ENCODE data around the gene AQP1. TPM values are rescaled to one million over a fixed set of nuclear protein-coding genes. Genes with fewer than 3 reads are reported as not detected.

AQP1 gene
- total and polyA plus RNA-seq, 2 of the 13 experiments (the other 11 are each of a cell fraction or from before 2014, with no cell fraction given), result not detected

DNA sequence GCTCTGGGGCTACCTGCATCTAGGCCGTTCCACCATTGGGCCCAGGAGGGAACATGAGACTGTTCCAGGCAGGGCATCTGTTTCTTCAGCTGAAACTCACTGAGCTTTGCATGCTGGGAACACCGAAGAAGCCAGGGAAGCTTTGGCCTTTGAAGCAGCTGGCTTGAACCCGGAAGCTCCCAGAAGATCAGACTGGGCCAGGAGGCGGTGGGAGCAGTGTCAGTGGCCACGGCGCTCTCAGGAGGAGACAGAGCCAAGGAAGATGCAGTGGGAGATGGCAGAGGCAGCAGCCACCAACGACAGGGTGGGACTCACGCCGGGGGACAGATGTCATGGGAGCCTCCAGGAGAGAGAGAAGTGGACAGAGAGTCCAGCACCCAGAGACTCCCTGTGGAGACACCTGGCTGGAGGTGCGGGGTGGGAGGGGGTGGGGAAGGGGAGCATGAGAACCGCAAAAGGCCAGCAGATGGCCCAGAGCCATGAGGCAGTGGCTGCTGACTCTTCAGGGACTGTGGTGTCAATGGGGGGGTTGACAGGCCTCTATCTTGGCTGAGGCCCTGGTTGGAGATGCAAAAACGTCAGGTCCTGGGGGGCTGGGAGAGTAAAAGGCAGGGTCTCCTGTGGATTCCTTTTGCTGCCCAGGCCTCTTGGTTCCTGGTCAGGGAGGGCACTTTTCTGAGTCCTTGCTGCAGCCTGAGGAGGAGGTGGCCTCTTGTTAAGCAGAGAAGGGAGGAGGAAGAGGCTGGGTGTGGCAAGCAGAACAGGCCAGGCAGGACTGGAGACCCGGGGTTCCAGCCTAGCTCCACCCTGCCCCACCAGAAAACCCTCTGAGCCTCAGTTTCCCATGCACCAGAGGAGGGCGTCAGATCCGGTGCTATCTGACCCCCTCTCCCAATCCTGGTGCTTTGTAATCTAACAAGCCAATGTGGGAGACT lies 6.3 kb upstream of the AQP1 start:
- no peaks in the 10 kb centered on the region for H3K36me3 ChIP-seq (replicated peaks in 1 of 2; ENCODE audit: control insufficient read depth in 1 of 2, insufficient read depth in 2 of 2, low read length in 2 of 2)
- no peaks in the 10 kb centered on the region for H4K20me1 ChIP-seq (ENCODE audit: insufficient read depth, low read length)
- no peaks in the 10 kb centered on the region; a peak in 1 of 5 replicates for H3K27me3 ChIP-seq (ENCODE audit: control insufficient read depth in 1 of 2, insufficient read depth in 2 of 2, low read length in 2 of 2)
- H3K4me2 ChIP-seq (ENCODE audit: low read depth, low read length), result no peak overlapping the region
- no peak for DNase-seq (ENCODE audit: low spot score)
- WGBS (ENCODE audit: low lambda C conversion rate), result 35% methylated on average over 11 of the region's 15 CpGs
- H3K4me1 ChIP-seq (ENCODE audit: insufficient read depth, low read length), result no peaks in the 10 kb centered on the region
- intact Hi-C loops (cut with micrococcal nuclease; ENCODE audit: unreplicated experiment), result no loop called here
- no peaks in the 10 kb centered on the region for H3K79me2 ChIP-seq (ENCODE audit: insufficient read depth, low read length)
- ChIA-PET POLR2A (no interaction called here), CTCF (ENCODE audit: low intra/inter-chr PET ratio, low total read pairs) (no interaction called here)
- H2AFZ ChIP-seq (ENCODE audit: low read length), result no peak overlapping the region
- H3K27ac ChIP-seq (ENCODE audit: extremely low read length, insufficient read depth, low read length), result no peak overlapping the region
- no peak for FAIRE-seq
- TF ChIP-seq MED8 (CRISPR knock-in tag; IDR thresholded peaks at IDR 0.05; ENCODE audit: insufficient replicate concordance) (no peak), RARA (CRISPR knock-in tag; IDR thresholded peaks at IDR 0.05) (no peak), ZNF629 (CRISPR knock-in tag; conservative IDR thresholded peaks at IDR 0.05) (no peak), CREBL2 (CRISPR knock-in tag; IDR thresholded peaks at IDR 0.05; ENCODE audit: borderline replicate concordance) (no peak), PRPF4 (IDR thresholded peaks at IDR 0.05; ENCODE audit: low read depth, low read length, poor library complexity, severe bottlenecking) (no peak), ZNF777 (CRISPR knock-in tag; IDR thresholded peaks at IDR 0.05) (no peak), HIVEP1 (CRISPR knock-in tag; IDR thresholded peaks at IDR 0.05) (no peak), ZNF350 (CRISPR knock-in tag; IDR thresholded peaks at IDR 0.05; ENCODE audit: borderline replicate concordance, low read depth) (no peak)
- TF ChIP-seq, protein P1, sequence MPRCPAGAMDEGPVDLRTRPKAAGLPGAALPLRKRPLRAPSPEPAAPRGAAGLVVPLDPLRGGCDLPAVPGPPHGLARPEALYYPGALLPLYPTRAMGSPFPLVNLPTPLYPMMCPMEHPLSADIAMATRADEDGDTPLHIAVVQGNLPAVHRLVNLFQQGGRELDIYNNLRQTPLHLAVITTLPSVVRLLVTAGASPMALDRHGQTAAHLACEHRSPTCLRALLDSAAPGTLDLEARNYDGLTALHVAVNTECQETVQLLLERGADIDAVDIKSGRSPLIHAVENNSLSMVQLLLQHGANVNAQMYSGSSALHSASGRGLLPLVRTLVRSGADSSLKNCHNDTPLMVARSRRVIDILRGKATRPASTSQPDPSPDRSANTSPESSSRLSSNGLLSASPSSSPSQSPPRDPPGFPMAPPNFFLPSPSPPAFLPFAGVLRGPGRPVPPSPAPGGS (CRISPR knock-in tag; IDR thresholded peaks at IDR 0.05), result no peak
- TF ChIP-seq, protein P2, sequence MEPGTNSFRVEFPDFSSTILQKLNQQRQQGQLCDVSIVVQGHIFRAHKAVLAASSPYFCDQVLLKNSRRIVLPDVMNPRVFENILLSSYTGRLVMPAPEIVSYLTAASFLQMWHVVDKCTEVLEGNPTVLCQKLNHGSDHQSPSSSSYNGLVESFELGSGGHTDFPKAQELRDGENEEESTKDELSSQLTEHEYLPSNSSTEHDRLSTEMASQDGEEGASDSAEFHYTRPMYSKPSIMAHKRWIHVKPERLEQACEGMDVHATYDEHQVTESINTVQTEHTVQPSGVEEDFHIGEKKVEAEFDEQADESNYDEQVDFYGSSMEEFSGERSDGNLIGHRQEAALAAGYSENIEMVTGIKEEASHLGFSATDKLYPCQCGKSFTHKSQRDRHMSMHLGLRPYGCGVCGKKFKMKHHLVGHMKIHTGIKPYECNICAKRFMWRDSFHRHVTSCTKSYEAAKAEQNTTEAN (CRISPR knock-in tag; conservative IDR thresholded peaks at IDR 0.05), result no peak
- TF ChIP-seq, protein P3, sequence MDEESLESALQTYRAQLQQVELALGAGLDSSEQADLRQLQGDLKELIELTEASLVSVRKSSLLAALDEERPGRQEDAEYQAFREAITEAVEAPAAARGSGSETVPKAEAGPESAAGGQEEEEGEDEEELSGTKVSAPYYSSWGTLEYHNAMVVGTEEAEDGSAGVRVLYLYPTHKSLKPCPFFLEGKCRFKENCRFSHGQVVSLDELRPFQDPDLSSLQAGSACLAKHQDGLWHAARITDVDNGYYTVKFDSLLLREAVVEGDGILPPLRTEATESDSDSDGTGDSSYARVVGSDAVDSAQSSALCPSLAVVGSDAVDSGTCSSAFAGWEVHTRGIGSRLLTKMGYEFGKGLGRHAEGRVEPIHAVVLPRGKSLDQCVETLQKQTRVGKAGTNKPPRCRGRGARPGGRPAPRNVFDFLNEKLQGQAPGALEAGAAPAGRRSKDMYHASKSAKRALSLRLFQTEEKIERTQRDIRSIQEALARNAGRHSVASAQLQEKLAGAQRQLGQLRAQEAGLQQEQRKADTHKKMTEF (CRISPR knock-in tag; IDR thresholded peaks at IDR 0.05), result no peak
- in situ Hi-C loops (cut with HindIII; ENCODE audit: extremely low pct_ligation_motif_present, low pct_unique_long_range_greater_than_20kb), result no loop called here
- no peak overlapping the region for H3K4me3 ChIP-seq (replicated peaks in 1 of 3; ENCODE audit: insufficient read depth in 1 of 3, low read depth in 2 of 3, low read length in 3 of 3)
- no peaks in the 10 kb centered on the region for H3K9me3 ChIP-seq (ENCODE audit: low read length)
- BruUV-seq (replicated peaks), result no TSS peak
- H3K9ac ChIP-seq (ENCODE audit: insufficient read depth, low read depth, low read length), result no peak overlapping the region
- no peak for ATAC-seq
